Erythroblast (primary cell): ENCODE measurements around the gene ITGA5.
"Not testable (repeated sequence)": the region's sequence is repeated elsewhere in the genome, so short reads cannot be mapped to it uniquely, and the experiment has no call there.

ENCODE experiments used
- DNase-seq, 2 experiments: peaks; one replicate each; lab custom pipeline; 2025; lab: John Stamatoyannopoulos, UW
- GATA1 ChIP-seq: IDR thresholded peaks from 2 replicates; pipeline ENCODE4 v1.6.1; 2011; ENCODE audit warnings: low read depth, mild to moderate bottlenecking, control low read depth, low read length, moderate library complexity
- POLR2A ChIP-seq: IDR thresholded peaks from 2 replicates; pipeline ENCODE4 v1.6.1; 2011; ENCODE audit warnings: mild to moderate bottlenecking, low read length

The ITGA5 gene

GRCh38 chr12:54357506-54358190, 61.4 kb downstream of the ITGA5 start:
- DNase-seq = no peak
- TF ChIP-seq GATA1 (no peak), POLR2A (no peak)

GRCh38 chr12:54356951-54357356, 62.1 kb downstream of the ITGA5 start:
- DNase-seq = no peak
- TF ChIP-seq GATA1 = no peak
- TF ChIP-seq POLR2A = no peak

- no peak for TF ChIP-seq GATA1
- no peak for TF ChIP-seq POLR2A
- DNase-seq = no peak
These were observed 62.8 kb downstream of the ITGA5 start for GRCh38 chr12:54356228-54356627.

- no peak for DNase-seq
- TF ChIP-seq GATA1 (no peak), POLR2A (no peak)
These were observed 63.8 kb downstream of the ITGA5 start for GRCh38 chr12:54355104-54355815.

GRCh38 chr12:54354271-54354670, 64.8 kb downstream of the ITGA5 start:
- DNase-seq = not testable (repeated sequence)

- TF ChIP-seq GATA1 (no peak), POLR2A (no peak)
- no peak for DNase-seq
These were observed 65.9 kb downstream of the ITGA5 start for GRCh38 chr12:54352891-54353874.

GRCh38 chr12:54352022-54352531, 67.0 kb downstream of the ITGA5 start:
- no peak for DNase-seq
- no peak for TF ChIP-seq POLR2A
- no peak for TF ChIP-seq GATA1

GRCh38 chr12:54351341-54351740, 67.7 kb downstream of the ITGA5 start:
- DNase-seq = no peak
- no peak for TF ChIP-seq GATA1
- TF ChIP-seq POLR2A = no peak

GRCh38 chr12:54350743-54351142, 68.3 kb downstream of the ITGA5 start:
- DNase-seq = no peak
- TF ChIP-seq GATA1 = no peak
- TF ChIP-seq POLR2A = no peak

GRCh38 chr12:54349679-54350078, 69.4 kb downstream of the ITGA5 start:
- DNase-seq = no peak
- TF ChIP-seq GATA1 (no peak), POLR2A (no peak)

- TF ChIP-seq POLR2A = no peak
- TF ChIP-seq GATA1 = no peak
These were observed 70.0 kb downstream of the ITGA5 start for GRCh38 chr12:54349036-54349435.

More at GRCh38 chr12:54349036-54349435, 70.0 kb downstream of the ITGA5 start:
- no peak for DNase-seq
